Right atrium auricular region (tissue), 2 donors: ENCODE results near the gene OLIG3. TPM values are rescaled to one million over a fixed set of nuclear protein-coding genes. Genes with fewer than 3 reads are reported as not detected.

ENCODE experiments used
- DNase-seq: peaks from one replicate; pipeline ENCODE4 v3.0.0-alpha.2; 2019; ENCODE audit warnings: low spot score
- H3K27ac ChIP-seq, 2 donors: fragments of 200-600 bp; sonication (generic); 1 replicate in 1 of 2; 2 replicates in 1 of 2; pipeline ENCODE4 v1.5.1; 2016 to 2019
- H3K27me3 ChIP-seq, 2 donors: fragments of 200-600 bp; sonication (generic); one replicate each; pipeline versions ENCODE4 v1.5.1 to v1.6.0; 2017 to 2019
- H3K36me3 ChIP-seq: fragments of 200-600 bp; sonication (generic); one replicate; pipeline ENCODE4 v1.5.1; 2016
- H3K4me1 ChIP-seq, 2 donors: fragments of 200-600 bp; sonication (generic); one replicate each; pipeline versions ENCODE4 v1.5.1 to v1.6.0; 2017 to 2019
- H3K4me3 ChIP-seq, 2 donors: fragments of 200-600 bp; sonication (generic); 1 replicate in 1 of 2; 2 replicates in 1 of 2; pipeline ENCODE4 v1.5.1; 2017 to 2019; ENCODE audit warnings: mild to moderate bottlenecking in 1 of 2, moderate library complexity in 1 of 2
- H3K9me3 ChIP-seq, 2 donors: fragments of 200-600 bp; sonication (generic); one replicate each; pipeline ENCODE4 v1.5.1; 2019
- CTCF ChIP-seq, 2 donors: fragments of 200-600 bp; sonication (generic); IDR thresholded peaks; one replicate each; pipeline ENCODE4 v1.5.1; 2019; ENCODE audit warnings: antibody characterized with exemption in 2 of 2
- total RNA-seq, 2 donors: library from RNA; depleted of rRNA; stranded (reverse); fragments of >200 nt; gene quantifications; one replicate each; pipeline ENCODE4 v1.1.0, GENCODE V29; 2016

Gene OLIG3
- total RNA-seq, 2 donors from 2014 or later = not detected

GRCh38 chr6:137494988-137495702 is 951 bp upstream of the OLIG3 start:
- H3K27ac ChIP-seq = no peak overlapping the region
- no peak for TF ChIP-seq CTCF (IDR thresholded peaks at IDR 0.05)
- H3K27me3 ChIP-seq = peaks cover 60 to 67% of the 10 kb centered on the region in 2 donors
- no peak for DNase-seq
- no peaks in the 10 kb centered on the region for H3K9me3 ChIP-seq
- no peak overlapping the region for H3K4me3 ChIP-seq
- no peaks in the 10 kb centered on the region for H3K36me3 ChIP-seq
- peaks cover 0 to 39% of the 10 kb centered on the region in 2 donors for H3K4me1 ChIP-seq

GRCh38 chr6:137493218-137494038 is 766 bp downstream of the OLIG3 start:
- H3K27ac ChIP-seq = no peak overlapping the region
- peaks cover 0 to 54% of the 10 kb centered on the region in 2 donors for H3K4me1 ChIP-seq
- H3K36me3 ChIP-seq = no peaks in the 10 kb centered on the region
- TF ChIP-seq CTCF (IDR thresholded peaks at IDR 0.05) = no peak
- H3K9me3 ChIP-seq = no peaks in the 10 kb centered on the region
- peak overlapping the region in 1 of 2 donors; percentile 21 for H3K4me3 ChIP-seq
- no peak for DNase-seq
- peaks cover 70 to 84% of the 10 kb centered on the region in 2 donors for H3K27me3 ChIP-seq

- no peak for DNase-seq
- Histone ChIP-seq H3K9me3 (no peaks in the 10 kb centered on the region), H3K4me1 (peaks cover 0 to 54% of the 10 kb centered on the region in 2 donors), H3K36me3 (no peaks in the 10 kb centered on the region), H3K27ac (no peak overlapping the region), H3K27me3 (peaks cover 70 to 85% of the 10 kb centered on the region in 2 donors), H3K4me3 (peak overlapping the region in 1 of 2 donors; percentile 21)
- TF ChIP-seq CTCF (IDR thresholded peaks at IDR 0.05) = no peak
These were observed 1.6 kb downstream of the OLIG3 start for GRCh38 chr6:137492289-137493217.

- no peak for DNase-seq
- H3K36me3 ChIP-seq = no peaks in the 10 kb centered on the region
- H3K27ac ChIP-seq = no peak overlapping the region
- H3K9me3 ChIP-seq = no peaks in the 10 kb centered on the region
- peaks cover 70 to 86% of the 10 kb centered on the region in 2 donors for H3K27me3 ChIP-seq
- H3K4me3 ChIP-seq = no peak overlapping the region
- TF ChIP-seq CTCF (IDR thresholded peaks at IDR 0.05) = no peak
- peaks cover 0 to 44% of the 10 kb centered on the region in 2 donors for H3K4me1 ChIP-seq
These were observed 2.7 kb downstream of the OLIG3 start for GRCh38 chr6:137491478-137491877.

GRCh38 chr6:137490961-137491360 is 3.2 kb downstream of the OLIG3 start:
- TF ChIP-seq CTCF (IDR thresholded peaks at IDR 0.05) = no peak
- Histone ChIP-seq H3K4me3 (no peak overlapping the region), H3K4me1 (peaks cover 0 to 44% of the 10 kb centered on the region in 2 donors), H3K27ac (no peak overlapping the region), H3K27me3 (peaks cover 70 to 84% of the 10 kb centered on the region in 2 donors), H3K9me3 (no peaks in the 10 kb centered on the region), H3K36me3 (no peaks in the 10 kb centered on the region)
- no peak for DNase-seq
